GM19099 (cell line): ENCODE data around the gene ZNF613.

Experiments used
- POLR2A ChIP-seq: IDR thresholded peaks from 3 replicates; pipeline ENCODE4 v1.6.1; 2011; ENCODE audit warnings: low read depth; ENCODE audit not compliant: insufficient read length; ENCODE audit errors: extremely low read depth

The ZNF613 gene

DNA sequence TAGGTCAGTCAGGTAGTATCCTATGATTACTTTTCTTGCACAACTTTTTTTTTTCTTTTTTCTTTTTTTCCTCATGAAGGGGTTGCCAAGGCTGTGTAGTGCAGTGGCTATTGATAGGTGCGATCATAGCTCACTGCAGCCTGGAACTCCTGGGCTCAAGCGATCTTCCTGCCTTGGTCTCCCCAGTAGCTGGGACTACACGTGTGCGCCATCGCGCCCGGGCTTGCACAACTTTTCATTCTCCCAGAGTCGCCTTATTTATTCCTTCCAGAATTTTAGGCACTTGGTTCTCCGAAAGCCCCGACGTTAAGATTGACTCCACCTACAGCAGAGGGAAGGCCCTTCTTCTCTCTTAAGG is 867 bp upstream of the ZNF613 start:
- no peak for TF ChIP-seq POLR2A

DNA sequence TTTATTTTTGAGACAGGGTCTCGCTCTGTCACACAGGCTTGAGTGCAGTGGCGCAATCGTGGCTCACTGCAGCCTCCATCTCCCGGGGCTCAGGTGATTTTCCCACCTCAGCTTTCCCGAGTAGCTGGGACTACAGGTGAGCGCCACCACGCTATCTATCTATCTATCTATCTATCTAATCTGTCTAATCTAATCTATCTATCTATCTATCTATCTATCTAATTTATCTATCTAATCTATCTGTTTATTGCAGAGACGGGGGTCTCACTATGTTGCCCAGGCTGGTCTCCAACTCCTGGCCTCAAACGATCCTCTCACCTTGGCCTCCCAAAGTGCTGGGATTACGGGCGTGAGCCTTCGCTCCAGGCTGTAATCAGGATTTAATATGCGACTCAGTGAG is 587 bp downstream of the ZNF613 start:
- TF ChIP-seq POLR2A, result no peak

DNA sequence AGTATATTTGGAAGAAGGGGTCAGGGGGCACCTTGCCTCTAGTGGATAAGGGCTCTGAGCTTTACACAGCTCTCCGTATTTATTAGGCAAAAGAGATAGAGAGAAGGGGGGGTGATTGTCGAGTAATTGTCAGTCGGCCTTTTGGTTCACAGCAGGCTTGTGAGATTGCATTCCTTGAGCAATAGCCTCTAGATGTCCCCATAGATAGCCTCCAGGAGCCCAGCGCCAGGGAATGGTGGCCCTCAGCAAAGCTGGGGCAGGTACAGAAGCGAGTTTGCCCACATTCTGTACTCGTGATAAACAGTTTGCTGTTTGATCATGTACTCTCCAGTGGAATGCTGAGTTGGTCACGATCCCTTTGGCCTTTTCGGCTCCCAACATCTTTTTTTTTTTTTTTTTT is 4.6 kb downstream of the ZNF613 start:
- TF ChIP-seq POLR2A, result no peak

DNA sequence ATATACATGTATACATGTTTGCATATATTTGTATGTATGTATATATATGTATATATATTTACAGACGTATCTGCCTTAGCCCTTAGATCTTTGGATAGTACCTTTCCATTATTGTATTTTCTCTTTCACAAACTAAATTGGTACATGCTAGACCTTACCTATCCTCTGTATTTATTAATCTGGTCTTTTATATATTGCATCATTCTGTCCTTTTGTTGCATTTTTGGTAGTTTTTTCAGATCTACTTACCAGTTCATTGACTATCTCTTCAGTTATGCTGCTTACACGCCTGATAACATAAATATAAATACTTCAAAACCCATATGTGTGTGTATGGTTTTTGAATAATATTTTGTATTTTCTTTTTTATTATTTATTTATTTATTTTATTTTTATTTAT is 11.7 kb downstream of the ZNF613 start:
- no peak for TF ChIP-seq POLR2A

DNA sequence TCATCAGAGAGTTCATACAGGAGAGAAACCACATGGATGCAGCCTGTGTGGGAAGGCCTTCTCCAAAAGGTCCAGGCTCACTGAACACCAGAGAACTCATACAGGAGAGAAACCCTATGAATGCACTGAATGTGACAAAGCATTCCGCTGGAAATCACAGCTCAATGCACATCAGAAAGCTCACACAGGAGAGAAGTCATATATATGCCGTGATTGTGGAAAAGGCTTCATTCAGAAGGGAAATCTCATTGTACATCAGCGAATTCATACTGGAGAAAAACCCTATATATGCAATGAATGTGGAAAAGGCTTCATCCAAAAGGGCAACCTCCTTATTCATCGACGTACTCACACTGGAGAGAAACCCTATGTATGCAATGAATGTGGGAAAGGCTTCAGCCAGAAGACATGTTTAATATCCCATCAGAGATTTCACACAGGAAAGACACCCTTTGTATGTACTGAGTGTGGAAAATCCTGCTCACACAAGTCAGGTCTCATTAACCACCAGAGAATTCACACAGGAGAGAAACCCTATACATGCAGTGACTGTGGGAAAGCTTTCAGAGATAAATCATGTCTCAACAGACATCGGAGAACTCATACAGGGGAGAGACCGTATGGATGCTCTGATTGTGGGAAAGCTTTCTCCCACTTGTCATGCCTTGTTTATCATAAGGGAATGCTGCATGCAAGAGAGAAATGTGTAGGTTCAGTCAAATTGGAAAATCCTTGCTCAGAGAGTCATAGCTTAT is 17.7 kb downstream of the ZNF613 start:
- no peak for TF ChIP-seq POLR2A

DNA sequence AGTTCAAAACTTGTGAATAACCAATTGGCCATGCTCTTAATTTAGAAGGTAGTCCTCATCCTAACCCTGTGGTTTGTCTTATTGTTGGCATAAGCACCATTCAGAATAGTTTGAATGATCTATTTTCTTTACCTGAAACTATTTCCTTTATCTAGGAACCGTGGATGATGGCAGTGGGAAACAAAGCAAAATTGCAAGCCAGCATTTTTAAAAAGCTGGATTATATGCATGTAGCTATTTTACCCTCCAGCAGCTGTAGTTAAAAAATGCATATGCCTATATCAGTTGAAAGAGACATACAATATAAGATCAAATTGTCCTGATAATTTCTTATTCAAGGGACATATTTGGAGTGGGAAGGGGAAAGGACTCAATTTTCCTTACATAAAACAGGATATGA is 19.3 kb downstream of the ZNF613 start:
- TF ChIP-seq POLR2A, result no peak

DNA sequence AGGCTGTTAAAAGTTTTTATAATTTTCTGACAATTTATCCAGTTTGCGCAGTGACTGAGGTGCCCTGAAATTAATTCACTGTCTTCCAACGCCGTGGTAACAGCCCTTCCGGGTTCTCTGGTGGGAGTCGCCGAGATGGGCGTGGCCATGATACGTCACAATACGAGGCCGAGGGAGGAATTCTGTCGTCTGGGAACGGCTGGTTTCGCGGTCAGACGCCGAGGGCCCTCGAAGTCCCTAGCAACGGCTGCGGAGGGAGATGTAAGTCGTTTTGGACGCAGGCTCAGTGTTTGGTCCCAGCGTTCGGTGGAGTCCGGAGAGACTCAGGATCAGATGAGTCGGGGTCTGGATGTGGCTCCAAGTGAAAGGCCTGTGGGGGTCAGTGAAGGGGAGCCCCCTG is 21.7 kb downstream of the ZNF613 start:
- no peak for TF ChIP-seq POLR2A

DNA sequence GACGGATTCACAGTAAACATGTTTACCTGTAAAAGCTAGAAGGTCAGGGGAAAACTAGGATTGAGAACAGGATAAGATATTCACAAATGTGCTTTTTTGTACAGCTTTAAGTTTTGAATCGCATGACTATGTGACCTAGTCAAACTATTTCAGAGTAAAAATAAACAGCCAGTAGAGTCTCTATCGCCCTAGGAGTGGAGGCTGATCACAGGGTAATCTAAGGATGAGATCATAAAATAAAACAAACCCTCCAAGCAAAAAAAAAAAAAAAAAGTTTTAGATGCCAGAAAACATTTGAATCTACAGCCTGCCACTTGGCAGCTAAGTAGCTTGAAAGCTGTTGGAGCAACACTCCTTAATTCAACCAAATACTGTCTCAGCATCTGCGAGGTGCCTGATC is 32.5 kb downstream of the ZNF613 start:
- no peak for TF ChIP-seq POLR2A

DNA sequence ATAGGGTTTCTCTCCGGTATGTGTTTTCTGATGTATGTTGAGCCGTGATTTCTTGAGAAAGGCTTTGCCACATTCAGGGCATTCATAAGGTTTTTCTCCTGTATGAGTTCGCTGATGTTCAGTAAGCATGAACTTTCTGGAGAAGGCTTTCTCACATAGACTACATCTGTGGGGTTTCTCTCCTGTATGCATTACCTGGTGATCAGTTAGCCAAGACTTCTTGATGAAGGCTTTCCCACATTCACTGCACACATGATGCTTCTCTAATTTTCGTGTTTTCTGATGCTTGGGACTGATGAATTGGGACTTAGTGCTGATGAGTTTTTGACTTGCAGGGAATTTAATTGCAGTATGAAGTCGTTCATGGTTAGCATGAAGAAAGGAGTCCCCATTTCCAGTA is 38.3 kb downstream of the ZNF613 start:
- TF ChIP-seq POLR2A, result no peak

DNA sequence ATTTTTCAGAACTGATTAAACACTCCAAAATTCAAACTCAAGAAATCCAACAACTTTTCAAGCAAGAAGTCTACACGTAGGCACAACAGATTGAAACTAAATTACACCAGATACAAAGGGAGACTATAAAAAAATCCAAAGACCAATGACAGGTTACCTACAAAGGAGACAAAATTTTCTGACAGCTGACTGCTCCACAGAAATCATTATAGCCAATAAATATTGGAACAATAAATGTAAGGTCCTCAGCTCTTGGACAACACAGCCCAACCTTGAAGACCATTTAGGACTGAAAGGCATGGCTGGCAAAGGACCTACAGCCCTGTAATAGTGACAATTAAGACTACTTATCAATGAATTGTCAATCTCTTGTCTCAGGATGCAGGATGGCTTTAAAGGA is 43.4 kb downstream of the ZNF613 start:
- TF ChIP-seq POLR2A, result no peak

- no peak for TF ChIP-seq POLR2A
Observed at GRCh38 chr19:51971624-51972023, 44.4 kb downstream of the ZNF613 start.

DNA sequence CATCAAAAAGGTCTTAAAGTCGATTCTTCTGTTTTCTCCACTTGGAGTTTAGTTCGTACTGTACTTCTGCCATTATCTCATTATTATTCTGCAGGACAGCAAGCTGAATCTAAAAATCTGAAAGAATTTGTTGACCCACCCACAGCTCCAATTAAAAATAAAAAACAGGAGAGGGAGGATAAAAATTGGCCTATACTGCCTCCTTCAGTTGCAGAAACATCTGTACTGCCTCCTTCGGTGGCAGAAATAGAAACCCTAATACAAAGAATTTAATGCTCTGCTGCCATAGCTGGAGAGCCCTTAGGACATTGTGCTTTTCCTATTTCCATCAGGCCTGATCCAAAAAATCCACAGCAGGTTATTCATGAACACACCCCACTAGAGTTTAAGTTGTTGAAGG is 49.6 kb downstream of the ZNF613 start:
- TF ChIP-seq POLR2A, result no peak

- TF ChIP-seq POLR2A, result no peak
Observed at GRCh38 chr19:51977346-51977745, 50.1 kb downstream of the ZNF613 start.

DNA sequence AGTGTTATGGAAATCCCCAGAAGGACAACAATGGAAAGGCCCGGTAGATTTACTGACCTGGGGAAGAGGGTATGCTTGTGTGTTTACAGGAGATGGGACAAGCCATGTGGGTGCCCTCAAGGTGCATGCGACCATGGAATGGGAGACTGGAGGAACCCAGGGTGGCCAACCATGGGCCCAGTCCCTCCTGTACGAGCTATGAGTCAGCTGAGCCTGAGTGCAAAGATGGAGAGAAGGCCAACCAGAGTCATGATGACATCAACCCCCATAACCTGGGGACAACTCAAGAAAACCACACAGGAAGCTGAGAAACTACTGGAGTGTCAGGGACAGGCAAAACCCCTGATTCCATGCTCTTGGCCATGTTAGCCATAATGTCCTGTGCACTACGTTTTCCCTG is 51.6 kb downstream of the ZNF613 start:
- no peak for TF ChIP-seq POLR2A

DNA sequence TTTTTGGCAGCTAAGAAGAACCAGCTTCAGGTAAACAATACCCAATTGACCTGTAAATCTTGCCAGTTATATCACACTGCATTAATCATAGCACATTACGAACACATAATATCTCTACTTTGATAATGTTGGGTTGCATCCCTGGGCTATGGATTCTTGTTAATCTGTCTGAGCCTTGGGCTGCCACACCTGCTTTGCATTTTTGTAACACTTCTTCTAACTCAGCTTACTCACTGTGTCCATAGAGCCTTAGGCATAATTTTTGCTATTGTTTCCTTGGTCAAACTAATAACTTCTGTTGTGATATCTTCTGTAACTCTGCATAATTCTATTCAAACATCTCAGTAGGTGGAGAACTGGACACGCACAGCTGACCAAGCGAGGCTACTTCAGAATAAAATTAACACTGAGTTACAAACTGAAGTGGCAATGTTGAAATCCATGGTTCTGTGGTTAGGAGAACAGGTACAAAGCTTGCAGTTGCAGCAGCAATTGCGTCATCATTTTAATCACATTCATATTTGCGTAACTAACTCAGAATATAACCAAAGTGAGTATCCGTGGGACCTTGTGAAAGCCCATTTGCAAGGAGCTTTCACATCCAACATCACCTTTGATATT is 53.0 kb downstream of the ZNF613 start:
- TF ChIP-seq POLR2A, result no peak

- no peak for TF ChIP-seq POLR2A
Observed at GRCh38 chr19:51983361-51983760, 56.1 kb downstream of the ZNF613 start.
